Loucy (cell line): ENCODE measurements around the gene GPR52.

Experiments used
- EZH2phosphoT487 ChIP-seq: fragments of 200-600 bp; IDR thresholded peaks from 2 replicates; pipeline ENCODE4 v1.6.1; 2018; ENCODE audit warnings: antibody characterized with exemption, mild to moderate bottlenecking, moderate library complexity, borderline replicate concordance
- TF ChIP-seq, protein P1 (sequence below): fragments of 200-600 bp; sonication (generic); conservative IDR thresholded peaks from 2 replicates; pipeline ENCODE4 v1.5.1; 2014; ENCODE audit warnings: mild to moderate bottlenecking, antibody characterized with exemption, low read length

- TF ChIP-seq, protein P1, sequence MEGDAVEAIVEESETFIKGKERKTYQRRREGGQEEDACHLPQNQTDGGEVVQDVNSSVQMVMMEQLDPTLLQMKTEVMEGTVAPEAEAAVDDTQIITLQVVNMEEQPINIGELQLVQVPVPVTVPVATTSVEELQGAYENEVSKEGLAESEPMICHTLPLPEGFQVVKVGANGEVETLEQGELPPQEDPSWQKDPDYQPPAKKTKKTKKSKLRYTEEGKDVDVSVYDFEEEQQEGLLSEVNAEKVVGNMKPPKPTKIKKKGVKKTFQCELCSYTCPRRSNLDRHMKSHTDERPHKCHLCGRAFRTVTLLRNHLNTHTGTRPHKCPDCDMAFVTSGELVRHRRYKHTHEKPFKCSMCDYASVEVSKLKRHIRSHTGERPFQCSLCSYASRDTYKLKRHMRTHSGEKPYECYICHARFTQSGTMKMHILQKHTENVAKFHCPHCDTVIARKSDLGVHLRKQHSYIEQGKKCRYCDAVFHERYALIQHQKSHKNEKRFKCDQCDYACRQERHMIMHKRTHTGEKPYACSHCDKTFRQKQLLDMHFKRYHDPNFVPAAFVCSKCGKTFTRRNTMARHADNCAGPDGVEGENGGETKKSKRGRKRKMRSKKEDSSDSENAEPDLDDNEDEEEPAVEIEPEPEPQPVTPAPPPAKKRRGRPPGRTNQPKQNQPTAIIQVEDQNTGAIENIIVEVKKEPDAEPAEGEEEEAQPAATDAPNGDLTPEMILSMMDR: no peak
- TF ChIP-seq EZH2phosphoT487: no peak
These were observed 21.6 kb upstream of the GPR52 start for GRCh38 chr1:174426153-174426552.
